ENCODE results near the gene ARHGEF25. TPM values are rescaled to one million over a fixed set of nuclear protein-coding genes. Genes with fewer than 3 reads are reported as not detected.
"Not testable (repeated sequence)": the region's sequence is repeated elsewhere in the genome, so short reads cannot be mapped to it uniquely, and the experiment has no call there.

Gene ARHGEF25
- total RNA-seq, 1 donor from 2014 or later = 16.3 TPM

- H3K36me3 ChIP-seq = no peaks in the 10 kb centered on the region
- no peak for TF ChIP-seq CTCF (IDR thresholded peaks at IDR 0.05)
- intact Hi-C loops (cut with DNase I) = no loop called here
- H3K9me3 ChIP-seq = no peaks in the 10 kb centered on the region
- H3K27me3 ChIP-seq = peaks cover 71% of the 10 kb centered on the region
- peak; percentile 5 for ATAC-seq
- no peak for DNase-seq
- peaks cover 19% of the 10 kb centered on the region for H3K4me1 ChIP-seq
- H3K4me3 ChIP-seq = peak overlapping the region; percentile 50
- H3K27ac ChIP-seq = no peak overlapping the region
Observed at GRCh38 chr12:57632073-57632957, 21.1 kb downstream of the ARHGEF25 start.

- no peaks in the 10 kb centered on the region for H3K36me3 ChIP-seq
- intact Hi-C loops (cut with DNase I) = no loop called here
- ATAC-seq = peak; percentile 93
Observed at GRCh38 chr12:57632958-57633840, 22.0 kb downstream of the ARHGEF25 start, which contains the start of gene B4GALNT1. B4GALNT1 (minus strand) TSS chr12:57633201; CDS start chr12:57632132, 1,069 bp downstream.

GRCh38 chr12:57636731-57637130 is 25.5 kb downstream of the ARHGEF25 start:
- H3K27ac ChIP-seq; H3K4me3 ChIP-seq; DNase-seq; intact Hi-C loops (cut with DNase I); ATAC-seq; H3K9me3 ChIP-seq; H3K36me3 ChIP-seq: not testable (repeated sequence)
- peaks cover 12% of the 10 kb centered on the region for H3K4me1 ChIP-seq
- peaks cover 53% of the 10 kb centered on the region for H3K27me3 ChIP-seq

More at GRCh38 chr12:57632958-57633840, 22.0 kb downstream of the ARHGEF25 start, which contains the start of gene B4GALNT1:
- H3K4me3 ChIP-seq = peak within 1 kb of the TSS; percentile 50
- H3K27ac ChIP-seq = no peak within 1 kb of the TSS
- TF ChIP-seq CTCF (IDR thresholded peaks at IDR 0.05) = peak; percentile 92
- peak; percentile 81 for DNase-seq
- H3K4me1 ChIP-seq = peaks cover 12% of the 10 kb centered on the region
- peaks cover 68% of the 10 kb centered on the region for H3K27me3 ChIP-seq
- H3K9me3 ChIP-seq = no peaks in the 10 kb centered on the region

- H3K27me3 ChIP-seq = peaks cover 53% of the 10 kb centered on the region
- H3K27ac ChIP-seq = no peak overlapping the region
- ATAC-seq = no peak
- no peak for TF ChIP-seq CTCF (IDR thresholded peaks at IDR 0.05)
- H3K4me3 ChIP-seq = no peak overlapping the region
- H3K4me1 ChIP-seq = peaks cover 6% of the 10 kb centered on the region
- intact Hi-C loops (cut with DNase I) = no loop called here
- no peaks in the 10 kb centered on the region for H3K36me3 ChIP-seq
- no peak for DNase-seq
- no peaks in the 10 kb centered on the region for H3K9me3 ChIP-seq
Observed at GRCh38 chr12:57637364-57637763, 26.1 kb downstream of the ARHGEF25 start.

GRCh38 chr12:57638096-57638495 is 26.9 kb downstream of the ARHGEF25 start:
- ATAC-seq = no peak
- TF ChIP-seq CTCF (IDR thresholded peaks at IDR 0.05) = no peak
- intact Hi-C loops (cut with DNase I) = no loop called here

More at GRCh38 chr12:57638096-57638495, 26.9 kb downstream of the ARHGEF25 start:
- Histone ChIP-seq H3K4me3 (no peak overlapping the region), H3K4me1 (no peaks in the 10 kb centered on the region), H3K27me3 (peaks cover 46% of the 10 kb centered on the region), H3K36me3 (no peaks in the 10 kb centered on the region), H3K27ac (no peak overlapping the region), H3K9me3 (no peaks in the 10 kb centered on the region)
- no peak for DNase-seq
